HCT116 (cell line): ENCODE results near the gene FLG2. TPM values are rescaled to one million over a fixed set of nuclear protein-coding genes. Genes with fewer than 3 reads are reported as not detected.
A peak's percentile ranks its signal among the peaks of the same experiment; 100 is the strongest.

Source experiments
- ATAC-seq: fragments of 200-7000 bp; cut with Tn5 transposase; 2 replicates; pipeline ENCODE4 v1.9.1; 2020; ENCODE audit warnings: mild to moderate bottlenecking, moderate library complexity
- BruUV-seq: library from RNA; stranded (reverse); fragments of 400-500 nt; replicated peaks from 2 replicates; lab custom pipeline; 2021; lab: Mats Ljungman, UMichigan
- CTCF ChIA-PET: fragments of 300-600 bp; sonication (Branson Sonifier 250); formaldehyde crosslinking; loops from one replicate; lab custom pipeline; 2021; ENCODE audit warnings: antibody characterized with exemption; lab: Charles Lee
- POLR2A ChIA-PET: fragments of 300-600, 350-600 bp; sonication (Branson Sonifier 250); formaldehyde crosslinking; loops from one replicate; lab custom pipeline; 2021; ENCODE audit warnings: antibody characterized with exemption; lab: Charles Lee
- RAD21 ChIA-PET, 2 experiments: fragments of 300-600 bp; sonication (Branson Sonifier 250); formaldehyde crosslinking; loops; one replicate each; lab custom pipeline; 2023; ENCODE audit warnings: low total read pairs in 2 of 2; ENCODE audit not compliant: uncharacterized antibody in 2 of 2, unreplicated experiment in 2 of 2, low non-redundant PET in 1 of 2; lab: Charles Lee
- DNase-seq: peaks from one replicate; pipeline ENCODE4 v3.0.0-alpha.2; 2010; ENCODE audit warnings: low read depth, low spot score
- H2AFZ ChIP-seq: fragments of 200-600 bp; shearing (Covaris generic), sonication (generic); 2 replicates; pipeline ENCODE4 v1.6.1; 2017; ENCODE audit warnings: low read depth, mixed run types, mixed read lengths, antibody characterized with exemption, low read length; ENCODE audit not compliant: poor library complexity, severe bottlenecking
- H3K27ac ChIP-seq: 2 replicates; pipeline ENCODE4 v1.5.1; 2012; ENCODE audit warnings: low read depth, low read length
- H3K27me3 ChIP-seq: fragments of 200-600 bp; sonication (generic); 2 replicates; pipeline ENCODE4 v1.6.1; 2016; ENCODE audit warnings: mixed run types, low read length, mixed read lengths; ENCODE audit not compliant: insufficient read depth
- H3K36me3 ChIP-seq, 2 experiments: fragments of 200-500 bp in 1 of 2; fragments of 200-600 bp in 1 of 2; sonication (Bioruptor generic) in 1 of 2; sonication (generic) in 1 of 2; 2 replicates each; pipeline versions ENCODE4 v1.5.1 to v1.6.1; 2014 to 2016; ENCODE audit warnings: low read length in 2 of 2, inconsistent platforms in 1 of 2, mixed read lengths in 1 of 2, mixed run types in 1 of 2; ENCODE audit not compliant: insufficient read depth in 2 of 2, control insufficient read depth in 1 of 2
- H3K4me1 ChIP-seq, 2 experiments: fragments of 200-600 bp in 1 of 2; sonication (generic) in 1 of 2; 2 replicates each; pipeline versions ENCODE4 v1.5.1 to v1.6.1; 2012 to 2017; ENCODE audit warnings: low read length in 2 of 2, inconsistent platforms in 1 of 2, mild to moderate bottlenecking in 1 of 2, mixed read lengths in 1 of 2, mixed run types in 1 of 2, moderate library complexity in 1 of 2; ENCODE audit not compliant: insufficient read depth in 2 of 2, control insufficient read depth in 1 of 2
- H3K4me2 ChIP-seq: fragments of 200-600 bp; sonication (generic); 2 replicates; pipeline ENCODE4 v1.6.1; 2017; ENCODE audit warnings: mixed run types, low read length, mixed read lengths
- H3K4me3 ChIP-seq, 2 experiments: fragments of 200-600 bp in 1 of 2; sonication (generic) in 1 of 2; replicated peaks in 1 of 2; 2 replicates each; pipeline ENCODE4 v1.5.1; 2011 to 2016; ENCODE audit warnings: low read length in 2 of 2, control low read depth in 1 of 2, low read depth in 1 of 2, mild to moderate bottlenecking in 1 of 2, mixed read lengths in 1 of 2, mixed run types in 1 of 2
- H3K79me2 ChIP-seq: fragments of 200-600 bp; sonication (generic); 2 replicates; pipeline ENCODE4 v1.6.1; 2017; ENCODE audit warnings: mild to moderate bottlenecking, mixed run types, low read length, moderate library complexity, mixed read lengths; ENCODE audit not compliant: insufficient read depth
- H3K9ac ChIP-seq: fragments of 200-600 bp; sonication (generic); 2 replicates; pipeline ENCODE4 v1.6.1; 2016; ENCODE audit warnings: low read length, mixed read lengths
- H3K9me2 ChIP-seq: fragments of 200-600 bp; sonication (generic), shearing (Covaris generic); 2 replicates; pipeline ENCODE4 v1.6.1; 2017; ENCODE audit warnings: mixed run types, mild to moderate bottlenecking, moderate library complexity; ENCODE audit not compliant: insufficient read depth
- H3K9me3 ChIP-seq, 2 experiments: fragments of 200-500 bp in 1 of 2; fragments of 200-600 bp in 1 of 2; sonication (Bioruptor generic) in 1 of 2; sonication (generic) in 1 of 2; 2 replicates each; pipeline ENCODE4 v1.6.1; 2014 to 2017; ENCODE audit warnings: low read length in 2 of 2, mixed read lengths in 2 of 2, inconsistent platforms in 1 of 2, low read depth in 1 of 2, mild to moderate bottlenecking in 1 of 2, mixed run types in 1 of 2, moderate library complexity in 1 of 2; ENCODE audit not compliant: control insufficient read depth in 1 of 2, insufficient read depth in 1 of 2
- H4K20me1 ChIP-seq: fragments of 200-600 bp; sonication (generic), shearing (Covaris generic); 2 replicates; pipeline ENCODE4 v1.6.1; 2017; ENCODE audit warnings: mixed run types, mild to moderate bottlenecking, moderate library complexity; ENCODE audit not compliant: insufficient read depth
- CBX3 ChIP-seq: IDR thresholded peaks from 2 replicates; pipeline ENCODE4 v1.6.1; 2012; ENCODE audit warnings: low read depth
- CEBPB ChIP-seq: IDR thresholded peaks from 2 replicates; pipeline ENCODE4 v1.6.1; 2012; ENCODE audit warnings: low read depth
- CTCF ChIP-seq, 3 experiments: fragments of 200-600 bp in 1 of 3; sonication (generic) in 1 of 3; IDR thresholded peaks in 2 of 3; conservative IDR thresholded peaks in 1 of 3; 2 replicates each; pipeline ENCODE4 v1.5.1; 2012 to 2017; ENCODE audit warnings: low read depth in 2 of 3, low read length in 2 of 3, antibody characterized with exemption in 1 of 3, borderline replicate concordance in 1 of 3, control low read depth in 1 of 3, mild to moderate bottlenecking in 1 of 3, mixed read lengths in 1 of 3, mixed run types in 1 of 3, moderate library complexity in 1 of 3; ENCODE audit not compliant: insufficient read depth in 1 of 3
- EGR1 ChIP-seq: IDR thresholded peaks from 2 replicates; pipeline ENCODE4 v1.6.1; 2012; ENCODE audit warnings: low read depth
- EZH2 ChIP-seq: fragments of 200-600 bp; sonication (generic); IDR thresholded peaks from 2 replicates; pipeline ENCODE4 v1.6.1; 2017; ENCODE audit warnings: antibody characterized with exemption, mixed run types
- EZH2phosphoT487 ChIP-seq: fragments of 200-600 bp; IDR thresholded peaks from 2 replicates; pipeline ENCODE4 v1.6.1; 2018; ENCODE audit warnings: antibody characterized with exemption, borderline replicate concordance
- MAX ChIP-seq: IDR thresholded peaks from 2 replicates; pipeline ENCODE4 v1.6.1; 2012
- RAD21 ChIP-seq: IDR thresholded peaks from 2 replicates; pipeline ENCODE4 v1.6.1; 2012; ENCODE audit warnings: low read depth, mild to moderate bottlenecking
- SIN3A ChIP-seq: IDR thresholded peaks from 2 replicates; pipeline ENCODE4 v1.6.1; 2012; ENCODE audit warnings: low read depth
- SP1 ChIP-seq: IDR thresholded peaks from 2 replicates; pipeline ENCODE4 v1.6.1; 2012; ENCODE audit warnings: low read depth
- TCF7L2 ChIP-seq: IDR thresholded peaks from 2 replicates; pipeline ENCODE4 v1.7.0; 2011; ENCODE audit warnings: borderline replicate concordance, inconsistent platforms; ENCODE audit not compliant: insufficient read depth, insufficient read length; ENCODE audit errors: extremely low read depth
- YY1 ChIP-seq: IDR thresholded peaks from 2 replicates; pipeline ENCODE4 v1.6.1; 2011; ENCODE audit warnings: low read length, low read depth, moderate library complexity, mild to moderate bottlenecking; ENCODE audit not compliant: insufficient replicate concordance; ENCODE audit errors: extremely low read depth
- ZBTB33 ChIP-seq: IDR thresholded peaks from 2 replicates; pipeline ENCODE4 v1.6.1; 2011; ENCODE audit warnings: mild to moderate bottlenecking, low read length, moderate library complexity; ENCODE audit not compliant: insufficient replicate concordance; ENCODE audit errors: extremely low read depth
- ZNF274 ChIP-seq: fragments of 200-500 bp; sonication (Bioruptor generic); IDR thresholded peaks from 2 replicates; pipeline ENCODE4 v1.6.1; 2014; ENCODE audit warnings: mild to moderate bottlenecking, low read depth, low read length, inconsistent platforms
- intact Hi-C: fragments of 100-400 bp; cut with micrococcal nuclease; formaldehyde crosslinking; loops from 2 replicates; pipeline ENCODE4 v1.10.0; 2022
- total RNA-seq: library from RNA; stranded (reverse); gene quantifications from one replicate; pipeline ENCODE4 v1.2.1, GENCODE V29; 2021; ENCODE audit not compliant: unreplicated experiment

Gene FLG2
- total RNA-seq, 1 experiment from 2014 or later: not detected

- peak overlapping the region; percentile 47 for H3K4me2 ChIP-seq
- RAD21 ChIA-PET: interaction anchor here (0.8 to 1.7 kb wide), 6 partner anchors 40 to 59 kb away, joined by 3 to 18 read pairs (median 7); no protein-coding TSS in a partner anchor
- no peak overlapping the region for H3K27ac ChIP-seq
- H3K27me3 ChIP-seq: peaks cover 25% of the 10 kb centered on the region
- H3K4me1 ChIP-seq: peaks cover 3 to 7% of the 10 kb centered on the region in 2 experiments; a peak in 2 of 4 replicates
- DNase-seq (peak; percentile 63), ATAC-seq (peak; percentile 95)
- H3K36me3 ChIP-seq: no peaks in the 10 kb centered on the region
- CTCF ChIA-PET: interaction anchor here (0.6 to 4.4 kb wide), 28 partner anchors 10 to 351 kb away, joined by 3 to 118 read pairs (median 5); partner anchors contain the start of gene CRNN
- H4K20me1 ChIP-seq: no peaks in the 10 kb centered on the region
- no peaks in the 10 kb centered on the region for H3K79me2 ChIP-seq
- intact Hi-C loops: loop anchor here (1.0 kb wide), 2 partner anchors 41 to 59 kb away; no protein-coding TSS in a partner anchor
- peak overlapping the region; percentile 47 for H2AFZ ChIP-seq
- no peak overlapping the region for H3K9ac ChIP-seq
- POLR2A ChIA-PET: interaction anchor here (1.1 to 1.2 kb wide), 2 partner anchors 42 to 59 kb away, joined by 5 read pairs; no protein-coding TSS in a partner anchor
- H3K4me3 ChIP-seq: no peak overlapping the region
- no TSS peak for BruUV-seq
- TF ChIP-seq TCF7L2 (peak; percentile 28), MAX (no peak), EGR1 (no peak), SP1 (no peak), RAD21 (peak; percentile 65), CEBPB (no peak), ZNF274 (no peak), ZBTB33 (no peak), EZH2 (no peak), CTCF (IDR thresholded peaks at IDR 0.05 in 2 of 3, conservative IDR thresholded peaks at IDR 0.05 in 1 of 3; ENCODE audit: borderline replicate concordance in 1 of 3, insufficient read depth in 1 of 3, low read depth in 2 of 3, low read length in 2 of 3) (peak; percentile 80 to 97 (median 81)), YY1 (no peak), CBX3 (0 out of 2 replicates have a peak, but pooled peaks have one; percentile 40), SIN3A (no peak), EZH2phosphoT487 (no peak)
- H3K9me3 ChIP-seq: no peaks in the 10 kb centered on the region
- H3K9me2 ChIP-seq: no peaks in the 10 kb centered on the region
Measured at GRCh38 chr1:152398812-152399698, 39.2 kb upstream of the FLG2 start.
